HG02763 (cell line): ENCODE data around the gene MRPS7.
"Not testable (repeated sequence)": the region's sequence is repeated elsewhere in the genome, so short reads cannot be mapped to it uniquely, and the experiment has no call there.

ENCODE experiments used
- ATAC-seq: cut with Tn5 transposase; IDR thresholded peaks from one replicate; pipeline ENCODE4 v1.9.1; 2021; ENCODE audit warnings: mild to moderate bottlenecking, moderate library complexity; ENCODE audit not compliant: unreplicated experiment

MRPS7 gene

GRCh38 chr17:75242461-75243042 is 19.1 kb upstream of the MRPS7 start:
- no peak for ATAC-seq

GRCh38 chr17:75244133-75244866 is 17.4 kb upstream of the MRPS7 start:
- no peak for ATAC-seq

- no peak for ATAC-seq
These were observed 16.7 kb upstream of the MRPS7 start for GRCh38 chr17:75245011-75245410.

DNA sequence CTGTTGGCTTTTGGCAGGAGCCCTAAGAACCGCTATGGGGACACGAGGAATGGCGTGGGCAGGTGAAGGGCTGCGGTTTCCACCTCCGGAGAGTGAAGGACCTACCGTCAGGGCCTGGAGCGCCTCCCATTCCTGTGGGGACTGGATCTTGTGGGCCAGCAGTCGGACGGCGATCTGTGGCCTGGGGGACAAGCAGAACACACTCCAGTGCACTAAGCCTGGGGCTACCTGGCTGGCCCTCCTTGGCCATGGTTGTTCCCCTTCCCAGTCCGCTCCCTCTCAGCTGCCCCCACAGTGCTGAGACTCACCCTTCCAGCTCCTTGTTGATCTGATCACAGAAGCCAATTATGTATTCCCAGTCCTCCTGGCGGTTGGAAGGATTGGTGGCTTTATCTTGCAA is 15.3 kb upstream of the MRPS7 start:
- ATAC-seq = no peak

GRCh38 chr17:75249564-75249963 is 12.1 kb upstream of the MRPS7 start:
- ATAC-seq = no peak

GRCh38 chr17:75250009-75250471 is 11.6 kb upstream of the MRPS7 start:
- peak; percentile 93 for ATAC-seq

- ATAC-seq = no peak
These were observed 9.5 kb upstream of the MRPS7 start for GRCh38 chr17:75252039-75252816.

GRCh38 chr17:75255954-75256698 is 5.6 kb upstream of the MRPS7 start:
- ATAC-seq = not testable (repeated sequence)

DNA sequence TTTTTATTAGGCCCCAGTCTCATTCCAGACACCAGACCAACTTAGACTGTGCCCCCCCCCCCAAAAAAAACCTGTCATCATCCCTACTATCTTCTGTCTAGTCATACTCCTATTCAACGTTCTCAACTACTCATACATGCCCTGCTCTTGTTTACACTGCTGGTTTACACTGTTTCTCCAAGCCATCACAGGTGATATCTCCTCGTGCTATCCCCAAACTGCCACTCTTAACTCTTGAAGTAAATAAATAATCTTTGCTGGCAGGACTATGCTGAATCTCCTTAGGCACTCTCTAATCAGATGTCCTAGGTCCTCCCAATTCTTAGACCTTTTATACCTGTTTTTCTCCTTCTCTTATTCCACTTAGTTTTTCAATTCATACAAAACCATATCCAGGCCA is 4.5 kb upstream of the MRPS7 start:
- ATAC-seq = not testable (repeated sequence)

- ATAC-seq = peak; percentile 23
These were observed 891 bp upstream of the MRPS7 start for GRCh38 chr17:75260641-75261335.

DNA sequence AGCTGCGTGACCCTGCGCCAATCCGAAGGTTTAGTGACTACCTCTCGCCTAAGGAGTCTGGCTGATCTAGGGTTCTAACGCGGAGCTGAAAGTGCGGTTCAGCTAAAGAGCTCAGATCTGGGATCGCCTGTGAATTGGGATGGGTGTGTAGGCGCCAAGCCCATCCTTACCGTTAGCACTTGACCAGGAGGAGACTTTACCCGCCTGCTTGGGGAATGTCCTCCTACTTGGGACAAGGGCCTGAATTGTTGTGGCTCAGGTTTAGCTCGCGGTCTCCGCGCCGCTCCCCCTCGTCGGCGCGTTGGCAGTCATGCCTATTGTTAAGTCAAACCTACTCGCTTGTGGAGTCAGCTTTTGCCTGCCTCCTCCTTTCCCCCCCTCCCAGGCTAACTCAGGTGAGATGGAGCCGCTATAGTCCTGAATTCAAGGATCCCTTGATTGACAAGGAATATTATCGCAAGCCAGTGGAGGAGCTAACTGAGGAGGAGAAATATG is 480 bp downstream of the MRPS7 start:
- no peak for ATAC-seq

DNA sequence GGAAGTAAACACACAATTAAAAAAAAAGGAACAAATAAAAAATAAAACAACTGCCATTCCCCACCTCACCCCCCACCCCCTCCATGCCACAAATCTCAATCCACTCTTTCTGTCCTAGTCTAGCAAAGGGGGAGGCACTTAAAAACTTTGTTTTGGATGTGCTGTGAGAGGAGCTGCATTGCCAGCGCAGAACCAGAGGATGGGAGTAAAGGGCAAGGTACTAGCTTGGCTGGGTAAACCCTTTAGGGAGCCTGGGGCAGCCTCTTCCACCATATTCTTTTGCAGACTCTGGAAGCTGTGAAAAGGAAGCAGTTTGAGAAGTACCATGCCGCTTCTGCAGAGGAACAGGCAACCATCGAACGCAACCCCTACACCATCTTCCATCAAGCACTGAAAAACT is 1.4 kb downstream of the MRPS7 start:
- ATAC-seq = no peak

GRCh38 chr17:75265614-75266315 is 4.1 kb downstream of the MRPS7 start:
- ATAC-seq = no peak

- ATAC-seq = no peak
These were observed 4.9 kb downstream of the MRPS7 start for GRCh38 chr17:75266316-75267152.

DNA sequence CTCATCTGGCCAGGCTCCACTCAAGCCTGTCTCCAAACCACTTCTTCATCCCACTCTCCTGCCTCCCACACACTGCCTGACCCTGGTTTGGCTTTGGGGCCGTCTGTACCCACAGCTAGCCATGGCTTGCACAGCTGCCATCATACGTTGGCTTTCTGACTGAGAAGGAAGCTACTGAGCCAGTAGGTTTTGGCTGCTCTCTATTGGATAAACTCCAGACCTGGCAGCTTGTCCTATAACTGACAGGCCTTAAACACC is 5.4 kb downstream of the MRPS7 start:
- ATAC-seq = no peak

- ATAC-seq = no peak
These were observed 5.9 kb downstream of the MRPS7 start for GRCh38 chr17:75267411-75268232.

- ATAC-seq = no peak
These were observed 8.2 kb downstream of the MRPS7 start for GRCh38 chr17:75269844-75270217.

DNA sequence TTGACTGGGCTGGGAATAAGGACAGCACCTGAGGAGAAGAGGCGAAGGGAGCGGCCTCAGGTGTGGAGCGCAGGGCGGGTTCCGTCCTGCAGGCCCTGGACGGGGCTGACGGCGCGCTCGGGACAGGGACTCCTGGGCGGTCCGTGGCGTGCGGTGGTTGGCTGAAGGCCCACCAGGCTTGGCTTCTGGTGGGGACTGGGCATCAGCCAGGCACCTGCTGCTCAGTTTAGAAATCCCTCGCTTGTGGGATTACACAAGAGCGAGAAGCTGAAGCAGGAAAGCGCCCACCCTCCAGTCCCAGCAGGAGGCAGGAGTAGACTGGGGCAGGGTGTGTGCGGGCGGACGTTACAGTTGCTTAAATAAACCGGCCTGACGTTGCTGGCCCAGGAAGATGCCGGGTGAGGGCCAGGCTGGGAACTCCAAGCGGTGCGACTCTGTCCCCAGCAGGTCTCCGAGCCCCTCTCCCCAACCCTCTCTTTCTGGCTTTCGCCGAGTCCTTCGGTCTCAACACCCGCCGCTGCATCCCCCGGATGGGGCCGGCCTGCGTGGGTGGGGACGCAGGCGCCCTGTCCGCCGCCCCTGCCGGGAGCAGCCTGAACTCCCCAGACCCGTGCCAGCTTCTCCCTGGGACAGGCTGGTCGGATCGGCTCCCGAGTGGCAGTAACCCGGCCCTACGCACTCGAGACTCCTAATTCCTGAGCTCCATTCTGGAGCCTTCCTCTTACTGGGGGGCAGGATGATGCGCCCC is 8.7 kb downstream of the MRPS7 start:
- ATAC-seq = peak; percentile 32
